Ramos (cell line): ENCODE data around the gene OR51B6.
"Not testable (repeated sequence)": the region's sequence is repeated elsewhere in the genome, so short reads cannot be mapped to it uniquely, and the experiment has no call there.

ENCODE experiments used
- in situ Hi-C: fragments of 300-500 bp; cut with MboI; formaldehyde crosslinking; loops from one replicate; pipeline ENCODE4 v1.14.3; 2022; ENCODE audit warnings: low sequenced_read_pairs; ENCODE audit not compliant: unreplicated experiment

Gene OR51B6, protein sequence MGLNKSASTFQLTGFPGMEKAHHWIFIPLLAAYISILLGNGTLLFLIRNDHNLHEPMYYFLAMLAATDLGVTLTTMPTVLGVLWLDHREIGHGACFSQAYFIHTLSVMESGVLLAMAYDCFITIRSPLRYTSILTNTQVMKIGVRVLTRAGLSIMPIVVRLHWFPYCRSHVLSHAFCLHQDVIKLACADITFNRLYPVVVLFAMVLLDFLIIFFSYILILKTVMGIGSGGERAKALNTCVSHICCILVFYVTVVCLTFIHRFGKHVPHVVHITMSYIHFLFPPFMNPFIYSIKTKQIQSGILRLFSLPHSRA

DNA sequence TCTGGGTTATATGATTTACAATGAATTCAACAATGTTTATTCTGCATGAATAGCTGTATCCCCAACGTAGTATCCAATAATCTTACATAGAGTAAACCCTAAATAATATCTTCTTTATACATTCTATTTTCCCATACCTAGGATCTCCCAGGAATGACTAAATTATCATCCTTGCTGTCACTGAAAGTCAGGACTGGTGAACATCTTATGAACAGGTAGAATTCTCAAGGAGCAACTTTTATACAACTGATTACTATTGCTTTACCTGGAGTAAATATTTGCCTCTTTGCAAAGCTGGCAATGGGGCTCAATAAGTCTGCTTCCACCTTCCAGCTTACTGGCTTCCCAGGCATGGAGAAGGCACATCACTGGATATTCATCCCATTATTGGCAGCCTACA, at the start of gene OR51B6:
TSS of gene OR51B6 (plus strand) at position 301 of the 400 bp plus-strand sequence. CDS start at position 301, 0 bp downstream.
- in situ Hi-C loops, result no loop called here

DNA sequence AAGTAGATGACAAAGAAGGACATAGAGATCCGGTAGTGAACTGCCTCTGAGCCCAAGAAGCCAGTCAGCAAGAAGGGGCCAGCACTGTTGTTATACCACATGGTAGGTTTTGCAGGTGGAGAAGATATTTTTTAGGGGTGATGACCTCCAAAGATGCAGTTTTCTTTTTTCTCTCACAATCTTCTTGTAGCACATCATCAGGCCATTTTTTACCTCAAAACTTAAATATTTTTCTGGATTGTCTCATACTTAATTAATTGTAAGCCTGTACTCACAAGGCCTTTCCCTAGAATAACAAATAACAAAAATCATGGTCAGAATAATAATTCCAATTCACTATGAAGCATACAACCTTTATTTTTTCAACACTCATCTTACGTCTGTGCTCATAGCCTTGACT, 49.5 kb upstream of the OR51B6 start, which contains the start of gene OR51B4:
TSS of gene OR51B4 (minus strand) at position 101 of the 400 bp plus-strand sequence. CDS start at position 101, 0 bp downstream.
- in situ Hi-C loops, result no loop called here

DNA sequence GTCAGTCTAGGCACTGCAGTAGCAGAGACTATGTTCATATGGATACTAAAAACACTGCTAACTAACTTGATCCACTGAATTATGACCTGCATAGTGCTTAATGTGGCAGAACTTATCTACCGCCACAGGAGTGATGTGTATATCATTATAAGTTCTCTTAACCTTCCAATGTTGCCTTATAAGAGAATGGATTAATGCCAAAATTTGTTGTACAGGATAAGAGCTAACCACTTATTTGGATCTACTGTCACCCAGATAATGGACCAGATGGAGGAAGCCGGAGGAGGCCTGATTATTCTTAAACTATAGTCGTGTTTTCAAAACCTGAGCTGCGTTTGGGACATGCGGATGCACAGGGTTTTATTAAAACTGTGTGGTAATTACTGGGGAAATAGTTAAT, 47.7 kb upstream of the OR51B6 start:
- in situ Hi-C loops, result no loop called here

DNA sequence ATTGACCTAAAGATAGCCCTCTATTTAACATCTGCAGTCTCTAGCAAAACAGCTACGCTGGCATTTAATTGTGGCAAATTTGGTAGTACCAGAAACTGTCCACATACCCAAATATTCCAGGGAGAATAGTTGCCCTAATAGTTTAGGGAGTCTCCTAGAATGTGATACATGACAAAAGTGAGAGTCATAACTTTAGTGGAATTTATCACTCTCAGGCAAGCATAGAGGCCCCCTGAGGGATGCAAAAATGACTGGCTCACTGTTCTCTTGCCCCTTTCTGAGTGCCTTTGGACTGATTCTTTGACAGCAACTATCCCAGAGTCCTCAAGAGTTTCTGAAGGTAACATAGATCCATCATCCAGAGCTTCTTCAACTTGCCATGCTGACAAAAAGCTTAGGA, 47.3 kb upstream of the OR51B6 start:
- in situ Hi-C loops, result no loop called here

DNA sequence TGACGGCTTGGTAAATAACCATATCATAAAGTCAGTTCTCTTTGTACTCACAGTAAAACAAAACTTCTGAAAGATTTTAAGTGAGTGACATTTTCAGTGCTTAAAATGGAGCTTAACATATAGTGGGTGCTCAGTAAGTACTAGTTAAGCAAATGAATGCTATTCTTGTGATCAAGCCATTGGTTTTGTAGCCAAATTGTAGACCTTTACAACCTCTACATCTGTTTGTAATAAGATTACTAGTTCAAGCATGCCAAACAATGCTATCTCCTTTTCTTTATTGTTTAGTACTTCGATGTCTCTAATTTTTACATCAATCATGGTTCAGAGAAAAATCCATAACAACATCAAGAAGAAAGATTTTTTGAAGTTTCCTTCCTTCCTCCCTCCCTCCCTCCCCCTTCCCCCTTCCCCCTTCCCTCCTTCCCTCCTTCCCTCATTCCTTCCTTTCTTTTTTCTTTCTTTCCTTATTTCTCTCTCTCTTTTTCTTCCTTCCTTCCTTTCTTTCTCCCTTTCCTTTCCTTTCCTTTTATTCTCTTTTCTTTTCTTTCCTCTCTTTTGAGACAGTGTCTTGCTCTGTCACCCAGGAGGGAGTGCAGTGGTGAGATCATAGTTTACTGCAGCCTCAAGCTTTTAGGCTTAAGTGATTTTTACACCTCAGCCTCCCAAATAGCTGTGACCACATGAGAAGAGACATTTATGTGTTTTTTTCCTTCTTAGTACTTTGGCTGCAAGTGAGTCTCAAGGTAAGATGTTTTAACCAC, 43.9 kb upstream of the OR51B6 start:
- in situ Hi-C loops, result no loop called here

DNA sequence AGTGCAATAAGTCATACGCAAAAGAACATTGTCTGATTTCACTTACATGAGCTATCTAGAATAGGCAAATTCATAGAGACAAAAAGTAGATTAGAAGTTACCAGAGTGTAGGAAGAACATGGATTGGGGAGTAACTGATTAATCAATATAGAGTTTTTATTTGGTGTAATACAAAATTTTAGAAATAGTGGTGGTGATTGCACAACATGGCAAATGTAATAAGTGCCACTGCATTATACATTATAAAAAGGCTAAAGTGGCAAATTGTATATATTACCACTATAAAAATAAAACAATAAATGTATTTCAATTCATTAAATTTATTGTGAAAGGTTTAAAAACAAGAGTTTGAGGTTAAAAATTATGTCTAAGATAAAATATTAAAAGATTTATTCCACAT, 40.9 kb upstream of the OR51B6 start:
- in situ Hi-C loops, result no loop called here

DNA sequence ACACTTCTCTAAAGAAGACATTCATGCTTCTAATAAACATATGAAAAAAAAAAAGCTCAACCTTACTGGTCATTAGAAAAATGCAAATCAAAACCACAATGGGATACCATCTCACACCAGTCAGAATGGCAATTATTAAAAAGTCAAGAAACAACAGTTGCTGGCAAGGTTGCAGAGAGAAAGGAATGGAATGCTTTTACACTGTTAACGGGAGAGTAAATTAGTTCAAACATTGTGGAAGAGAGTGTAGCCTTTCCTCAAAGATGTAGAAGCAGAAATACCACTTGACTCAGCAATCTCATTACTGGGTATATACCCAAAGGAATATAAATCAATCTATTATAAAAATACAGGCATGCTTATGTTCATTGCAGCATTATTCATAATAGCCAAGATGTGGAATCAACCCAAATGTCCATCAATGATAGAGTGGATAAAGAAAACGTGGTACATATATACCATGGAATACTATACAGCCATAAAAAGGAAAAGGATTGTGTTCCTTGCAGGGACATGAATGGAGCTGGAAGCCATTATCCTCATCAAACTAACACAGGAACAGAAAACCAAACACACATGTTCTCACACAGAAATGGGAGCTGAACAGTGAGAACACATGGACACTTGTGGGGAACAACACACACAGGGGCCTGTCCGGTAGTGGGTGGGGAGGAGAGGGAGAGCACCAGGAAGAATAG, 37.8 kb upstream of the OR51B6 start:
- in situ Hi-C loops, result not testable (repeated sequence)

DNA sequence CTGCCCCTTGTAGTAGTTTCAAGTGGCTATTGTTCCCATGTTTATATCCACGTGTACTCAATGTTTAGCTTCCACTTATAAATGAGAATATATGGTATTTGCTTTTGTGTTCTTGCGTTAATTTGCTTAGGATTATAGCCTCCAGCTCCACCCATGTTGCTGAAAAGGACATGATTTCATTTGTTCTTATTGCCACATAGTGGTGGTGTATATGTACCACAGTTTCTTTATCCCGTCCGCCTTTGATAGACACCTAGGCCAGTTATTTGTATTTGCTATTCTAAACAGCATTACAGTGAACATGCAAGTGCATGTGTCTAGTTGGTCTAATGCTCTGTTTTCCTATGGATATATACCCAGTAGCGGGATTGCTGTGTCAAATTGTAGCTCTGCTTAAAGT, 34.0 kb upstream of the OR51B6 start:
- in situ Hi-C loops, result no loop called here

DNA sequence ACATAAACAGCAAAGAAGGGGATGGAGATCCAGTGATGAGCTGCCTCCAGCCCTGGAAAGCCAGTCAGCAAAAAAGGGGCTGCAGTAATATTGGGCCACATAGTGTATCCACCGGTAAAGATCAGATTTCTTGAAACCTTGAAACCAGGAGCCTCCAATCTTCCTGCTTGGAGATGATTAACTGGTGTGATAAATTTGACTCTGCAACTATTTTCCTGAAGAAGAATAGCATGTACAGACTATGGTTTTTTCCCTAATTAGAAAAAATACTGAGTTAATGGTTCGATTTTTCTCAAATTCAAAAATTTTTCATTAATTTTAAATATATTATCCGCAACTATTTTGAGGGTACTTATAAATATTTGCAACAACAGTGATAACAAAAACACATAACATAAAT, 27.1 kb upstream of the OR51B6 start, which contains the start of gene OR51B2:
TSS of gene OR51B2 (minus strand) at position 101 of the 400 bp plus-strand sequence. CDS start at position 101, 0 bp downstream.
- in situ Hi-C loops, result no loop called here

DNA sequence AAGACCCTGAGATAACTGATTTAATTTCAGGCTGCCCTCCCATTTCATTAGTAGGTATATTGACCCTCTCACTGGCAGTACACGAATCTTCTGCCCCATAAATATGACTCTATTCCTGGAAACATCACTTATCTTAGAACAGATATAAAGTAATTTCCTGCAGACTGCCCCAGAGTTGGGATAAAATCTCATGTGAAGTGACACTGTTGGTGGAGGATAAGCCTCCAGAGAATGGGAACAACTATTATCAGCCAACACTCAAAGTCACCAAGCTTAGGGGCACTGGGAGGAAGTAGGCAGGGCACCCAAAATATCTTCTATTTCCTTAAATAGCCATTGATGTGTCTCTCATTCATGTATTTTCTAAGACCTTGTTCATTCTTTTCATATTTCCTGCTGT, 16.1 kb upstream of the OR51B6 start:
- in situ Hi-C loops, result no loop called here

DNA sequence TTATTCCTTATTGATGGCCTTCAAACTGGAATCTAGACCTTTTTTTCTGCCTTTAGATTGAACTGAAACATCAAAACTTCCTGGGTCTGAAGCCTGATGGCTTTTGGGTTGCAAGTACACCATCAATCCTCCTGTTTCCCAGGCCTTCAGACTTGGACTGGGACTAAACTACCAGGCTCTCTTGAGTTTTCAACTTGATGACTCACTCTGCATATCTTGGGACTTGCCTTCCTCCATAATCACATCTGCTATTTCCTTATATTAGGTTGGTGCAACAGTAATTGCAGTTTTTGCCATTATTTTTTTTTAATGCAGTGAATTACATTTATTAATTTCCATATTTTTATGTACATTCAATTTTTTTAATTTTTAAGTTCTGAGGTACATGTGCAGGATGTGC, 15.0 kb upstream of the OR51B6 start:
- in situ Hi-C loops, result no loop called here

DNA sequence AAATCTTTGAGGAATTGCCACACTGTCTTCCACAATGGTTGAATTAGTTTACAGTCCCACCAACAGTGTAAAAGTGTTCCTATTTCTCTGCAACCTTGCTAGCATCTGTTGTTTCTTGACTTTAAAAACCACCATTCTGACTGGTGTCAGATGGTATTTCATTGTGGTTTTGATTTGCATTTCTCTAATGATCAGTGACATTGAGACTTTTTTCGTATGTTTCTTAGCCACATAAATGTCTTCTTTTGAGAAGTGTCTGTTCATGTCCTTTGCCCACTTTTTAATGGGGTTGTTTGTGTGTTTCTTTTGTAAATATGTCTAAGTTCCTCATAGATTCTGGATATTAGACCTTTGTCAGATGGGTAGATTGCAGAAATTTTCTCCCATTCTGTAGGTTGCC, 14.1 kb upstream of the OR51B6 start:
- in situ Hi-C loops, result not testable (repeated sequence)

DNA sequence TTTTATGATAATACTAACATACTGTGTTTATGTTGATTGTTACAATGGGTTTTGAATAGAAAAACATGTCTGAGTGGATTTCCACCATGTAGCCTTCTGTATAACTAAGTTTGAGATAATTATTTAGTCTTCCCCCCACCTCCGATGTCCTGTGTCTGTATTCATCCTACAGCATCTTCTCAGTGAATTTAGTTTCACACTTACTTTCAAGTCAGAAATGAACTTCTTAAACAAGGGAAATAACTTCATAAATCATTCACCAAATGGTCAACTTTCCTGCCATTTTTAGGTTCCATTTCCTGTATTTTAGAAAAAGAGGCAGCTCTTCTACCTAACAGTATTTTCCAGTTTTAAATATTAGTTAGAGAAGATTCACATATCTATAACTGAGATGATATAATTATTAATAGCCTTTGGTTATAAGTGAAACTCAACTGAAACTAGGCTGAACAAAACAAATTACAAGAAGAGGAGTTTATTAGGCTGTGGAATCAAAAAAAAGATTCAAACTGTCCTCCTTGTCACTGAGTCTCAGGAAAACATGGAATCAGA, 11.5 kb upstream of the OR51B6 start:
- in situ Hi-C loops, result no loop called here

DNA sequence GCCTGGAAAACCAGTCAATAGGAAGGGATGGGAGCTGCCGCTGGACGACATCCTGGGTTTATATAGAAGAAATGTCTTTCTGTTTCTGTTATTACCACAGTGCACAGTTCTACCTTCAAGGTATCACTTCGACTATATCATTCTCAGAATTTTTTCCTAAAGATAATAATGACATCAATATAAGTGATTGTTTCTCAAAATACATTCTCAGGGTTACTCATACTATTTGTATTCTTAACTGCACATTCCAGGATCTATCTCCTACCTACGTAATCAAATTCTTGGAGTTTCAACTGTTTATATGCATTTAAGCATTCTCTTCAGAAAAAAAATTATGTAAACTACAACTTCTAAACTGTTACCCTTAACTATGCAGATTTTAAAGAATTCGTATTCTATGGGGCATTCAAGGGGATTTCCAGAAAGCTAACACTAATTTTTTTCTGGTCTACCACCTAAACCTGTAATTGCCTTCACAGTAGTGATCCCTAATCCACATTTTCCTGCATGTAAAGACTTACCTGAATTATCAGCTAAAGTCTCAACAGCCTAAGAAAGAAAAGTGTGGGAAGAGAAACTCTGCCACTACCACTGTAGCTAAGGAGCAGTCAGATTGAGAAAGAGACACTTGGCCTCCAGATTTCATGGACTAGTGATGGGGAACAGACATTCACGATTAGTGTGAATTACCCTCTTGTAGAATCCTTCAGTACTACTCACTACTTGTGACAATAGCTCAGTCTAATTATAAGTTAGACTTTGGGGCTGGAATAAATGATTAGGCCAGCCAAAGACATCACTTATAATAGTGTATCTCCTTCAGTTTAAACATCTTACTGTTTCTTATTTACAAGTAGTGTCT, 7.6 kb upstream of the OR51B6 start, which contains the start of gene OR51B5:
TSS of gene OR51B5 (minus strand) at position 51 of the 862 bp plus-strand sequence. CDS start at position 51, 0 bp downstream.
- in situ Hi-C loops, result no loop called here

DNA sequence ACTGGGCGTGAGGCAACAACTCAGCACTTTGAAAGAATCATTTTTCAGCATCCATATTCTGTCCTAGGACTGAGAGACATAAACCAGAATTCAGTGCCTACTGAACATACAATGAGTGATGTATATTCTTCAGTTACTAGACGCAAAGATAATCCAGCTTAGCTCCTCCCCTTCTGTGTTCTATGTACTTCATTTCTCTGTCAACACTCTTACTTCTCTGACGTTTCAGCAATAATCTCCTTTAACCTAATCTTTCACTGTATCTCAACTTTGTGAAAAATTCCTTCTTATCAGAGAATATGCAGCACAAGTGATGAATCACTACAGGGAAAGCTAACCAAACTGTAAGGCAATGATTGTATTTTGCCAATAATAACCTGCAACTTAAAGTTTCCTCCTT, 5.5 kb upstream of the OR51B6 start:
- in situ Hi-C loops, result no loop called here

DNA sequence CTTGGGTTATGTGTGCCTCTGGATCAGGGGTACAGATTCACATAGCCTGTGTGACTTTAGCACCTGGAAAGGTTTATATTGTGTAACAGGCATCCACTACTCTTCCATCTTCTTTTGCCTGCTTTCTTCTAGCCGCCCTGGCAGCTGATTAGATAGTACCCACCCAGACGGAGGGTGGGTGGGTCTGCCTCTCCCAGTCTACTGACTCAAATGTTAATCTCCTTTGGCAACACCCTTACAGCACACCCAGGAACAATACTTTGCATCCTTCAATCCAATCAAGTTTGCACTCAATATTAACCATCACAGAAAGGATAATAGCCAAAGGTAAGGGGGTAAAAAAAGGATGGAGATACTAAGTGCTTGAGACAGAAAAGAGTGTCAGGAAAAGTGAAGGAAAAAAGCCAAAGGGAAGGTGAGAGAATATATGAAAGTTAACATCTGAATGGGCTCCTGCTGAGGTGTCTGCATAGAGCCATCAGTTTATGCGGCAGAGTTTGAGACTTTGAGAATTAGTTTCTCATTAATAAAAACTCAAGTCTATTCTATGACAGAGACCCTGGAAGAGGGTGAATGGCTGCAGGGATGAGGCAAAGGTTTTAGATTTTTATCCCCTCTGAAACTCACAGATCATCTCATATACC, 2.6 kb upstream of the OR51B6 start:
- in situ Hi-C loops, result no loop called here

DNA sequence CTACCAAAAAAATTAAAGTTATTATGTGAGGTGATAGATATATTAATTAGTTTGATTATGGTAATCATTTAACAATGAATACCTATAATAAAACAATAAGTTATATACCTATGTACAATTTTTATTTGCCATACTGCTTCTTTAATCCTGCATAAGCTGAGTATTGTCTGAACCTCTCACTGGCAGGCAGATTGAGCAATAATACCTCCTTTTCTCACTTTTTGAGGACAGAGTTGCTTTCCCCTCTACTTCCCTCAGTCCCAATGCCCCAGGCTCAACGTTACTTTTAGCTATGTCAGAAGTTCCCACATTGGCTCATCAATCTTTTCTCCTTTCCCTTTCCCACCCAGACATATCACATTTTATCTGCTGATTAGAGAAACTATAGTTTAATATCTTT, 1.8 kb upstream of the OR51B6 start:
- in situ Hi-C loops, result no loop called here

DNA sequence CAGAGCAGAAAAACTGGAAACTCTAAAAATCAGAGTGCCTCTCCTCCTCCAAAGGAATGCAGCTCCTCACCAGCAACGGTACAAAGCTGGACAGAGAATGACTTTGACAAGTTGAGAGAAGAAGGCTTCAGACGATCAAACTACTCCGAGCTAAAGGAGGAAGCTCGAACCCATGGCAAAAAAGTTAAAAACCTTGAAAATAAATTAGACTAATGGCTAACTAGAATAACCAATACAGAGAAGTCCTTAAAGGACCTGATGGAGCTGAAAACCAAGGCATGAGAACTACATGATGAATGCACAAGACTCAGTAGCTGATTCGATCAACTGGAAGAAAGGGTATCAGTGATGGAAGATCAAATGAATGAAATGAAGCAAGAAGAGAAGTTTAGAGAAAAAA, 4.7 kb downstream of the OR51B6 start:
- in situ Hi-C loops, result not testable (repeated sequence)

DNA sequence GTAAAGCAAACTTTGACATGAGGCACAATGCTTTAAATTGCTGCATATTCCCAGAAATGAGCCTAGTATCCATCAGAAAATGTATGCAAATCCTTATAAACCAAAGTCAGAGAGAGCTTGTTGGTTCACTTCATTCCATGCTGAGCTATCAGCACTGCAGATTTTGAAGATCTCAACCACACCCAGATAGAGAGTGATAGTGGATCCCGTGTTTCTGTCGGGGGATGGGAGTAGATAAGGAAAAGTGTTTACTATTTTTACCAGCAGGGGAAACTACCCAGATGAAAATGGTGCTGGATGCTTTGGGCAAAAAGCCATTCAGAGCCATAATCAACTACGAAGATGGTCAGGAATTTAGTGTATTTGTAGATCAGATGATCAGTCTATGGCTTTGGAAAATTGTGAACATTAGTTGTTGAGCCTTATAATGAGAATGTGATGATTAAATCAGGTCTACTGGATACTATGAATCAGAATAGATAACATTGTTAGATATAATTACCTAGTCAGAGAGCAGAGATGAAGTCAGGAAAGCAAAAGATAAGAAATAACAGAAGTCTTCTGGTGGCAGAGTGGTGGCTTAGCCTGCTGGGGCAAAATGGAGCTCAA, 10.8 kb downstream of the OR51B6 start:
- in situ Hi-C loops, result no loop called here
